NCI-H510A (cell line): ENCODE measurements around the gene FBXO10.
"Not testable (repeated sequence)": the region's sequence is repeated elsewhere in the genome, so short reads cannot be mapped to it uniquely, and the experiment has no call there.

Source experiments
- DNase-seq: peaks from one replicate; lab custom pipeline; 2025; lab: John Stamatoyannopoulos, UW

FBXO10 gene

GRCh38 chr9:37551468-37551867 lies 24.7 kb downstream of the FBXO10 start:
- no peak for DNase-seq

- DNase-seq: no peak
Measured at GRCh38 chr9:37550781-37551180, 25.4 kb downstream of the FBXO10 start.

GRCh38 chr9:37549527-37549926 lies 26.7 kb downstream of the FBXO10 start:
- no peak for DNase-seq

- no peak for DNase-seq
Measured at GRCh38 chr9:37547328-37547878, 28.8 kb downstream of the FBXO10 start.

GRCh38 chr9:37543468-37543867 lies 32.7 kb downstream of the FBXO10 start:
- no peak for DNase-seq

GRCh38 chr9:37542895-37543294 lies 33.3 kb downstream of the FBXO10 start:
- DNase-seq: no peak

- DNase-seq: no peak
Measured at GRCh38 chr9:37542488-37542887, 33.7 kb downstream of the FBXO10 start.

- DNase-seq: no peak
Measured at GRCh38 chr9:37541465-37541864, 34.7 kb downstream of the FBXO10 start.

- no peak for DNase-seq
Measured at GRCh38 chr9:37540634-37541033, 35.5 kb downstream of the FBXO10 start.

GRCh38 chr9:37539634-37540033 lies 36.5 kb downstream of the FBXO10 start:
- no peak for DNase-seq

- DNase-seq: no peak
Measured at GRCh38 chr9:37538099-37538498, 38.1 kb downstream of the FBXO10 start.

GRCh38 chr9:37534901-37535300 lies 41.3 kb downstream of the FBXO10 start:
- DNase-seq: no peak

GRCh38 chr9:37534412-37534811 lies 41.8 kb downstream of the FBXO10 start:
- DNase-seq: no peak

- no peak for DNase-seq
Measured at GRCh38 chr9:37531699-37532098, 44.5 kb downstream of the FBXO10 start.

GRCh38 chr9:37528652-37529471 lies 47.3 kb downstream of the FBXO10 start:
- DNase-seq: peak; percentile 67

GRCh38 chr9:37523916-37524315 lies 52.3 kb downstream of the FBXO10 start:
- DNase-seq: no peak

GRCh38 chr9:37522971-37523370 lies 53.2 kb downstream of the FBXO10 start:
- no peak for DNase-seq

GRCh38 chr9:37521111-37521510 lies 55.1 kb downstream of the FBXO10 start:
- no peak for DNase-seq

GRCh38 chr9:37520641-37521040 lies 55.5 kb downstream of the FBXO10 start:
- DNase-seq: no peak

- no peak for DNase-seq
Measured at GRCh38 chr9:37517923-37518322, 58.3 kb downstream of the FBXO10 start.

GRCh38 chr9:37515620-37516258 lies 60.4 kb downstream of the FBXO10 start:
- DNase-seq: no peak

- DNase-seq: no peak
Measured at GRCh38 chr9:37514999-37515398, 61.2 kb downstream of the FBXO10 start.

- not testable (repeated sequence) for DNase-seq
Measured at GRCh38 chr9:37514415-37514814, 61.8 kb downstream of the FBXO10 start.
